HEK293 (cell line): ENCODE data around the gene FLT3LG.
A peak's percentile ranks its signal among the peaks of the same experiment; 100 is the strongest.

Experiments used
- MZF1 ChIP-seq: fragments of 450-650 bp; formaldehyde crosslinking; IDR thresholded peaks from 2 replicates; pipeline ENCODE4 v1.5.1; 2017; ENCODE audit warnings: missing biosample characterization, missing genetic modification characterization, borderline replicate concordance
- PRDM10 ChIP-seq: fragments of 450-650 bp; formaldehyde crosslinking; IDR thresholded peaks from 2 replicates; pipeline ENCODE4 v1.5.1; 2016; ENCODE audit warnings: missing biosample characterization, missing genetic modification characterization
- SCRT1 ChIP-seq: fragments of 450-650 bp; formaldehyde crosslinking; IDR thresholded peaks from 2 replicates; pipeline ENCODE4 v1.5.1; 2016; ENCODE audit warnings: missing biosample characterization, missing genetic modification characterization, borderline replicate concordance
- SP2 ChIP-seq: fragments of 450-650 bp; formaldehyde crosslinking; IDR thresholded peaks from 2 replicates; pipeline ENCODE4 v1.5.1; 2016; ENCODE audit warnings: missing biosample characterization, missing genetic modification characterization
- ZBTB17 ChIP-seq: fragments of 450-650 bp; formaldehyde crosslinking; IDR thresholded peaks from 2 replicates; pipeline ENCODE4 v1.5.1; 2016; ENCODE audit warnings: missing biosample characterization, missing genetic modification characterization
- ZBTB48 ChIP-seq: fragments of 450-650 bp; formaldehyde crosslinking; IDR thresholded peaks from 2 replicates; pipeline ENCODE4 v1.5.1; 2016; ENCODE audit warnings: missing biosample characterization, missing genetic modification characterization
- ZEB2 ChIP-seq: fragments of 450-650 bp; formaldehyde crosslinking; IDR thresholded peaks from 2 replicates; pipeline ENCODE4 v1.5.1; 2016; ENCODE audit warnings: missing biosample characterization, missing genetic modification characterization
- ZFHX2 ChIP-seq: fragments of 450-650 bp; formaldehyde crosslinking; conservative IDR thresholded peaks from 2 replicates; pipeline ENCODE4 v1.5.1; 2016; ENCODE audit warnings: missing biosample characterization, missing genetic modification characterization
- ZFP3 ChIP-seq: fragments of 450-650 bp; formaldehyde crosslinking; IDR thresholded peaks from 2 replicates; pipeline ENCODE4 v1.5.1; 2016; ENCODE audit warnings: low read depth, missing biosample characterization, missing genetic modification characterization
- ZNF169 ChIP-seq: fragments of 450-650 bp; formaldehyde crosslinking; IDR thresholded peaks from 2 replicates; pipeline ENCODE4 v1.5.1; 2016; ENCODE audit warnings: missing biosample characterization, missing genetic modification characterization
- ZNF362 ChIP-seq: fragments of 450-650 bp; formaldehyde crosslinking; IDR thresholded peaks from 2 replicates; pipeline ENCODE4 v1.5.1; 2016; ENCODE audit warnings: missing biosample characterization, missing genetic modification characterization
- ZNF366 ChIP-seq: fragments of 450-650 bp; formaldehyde crosslinking; conservative IDR thresholded peaks from 2 replicates; pipeline ENCODE4 v1.5.1; 2016; ENCODE audit warnings: missing biosample characterization, missing genetic modification characterization
- ZNF398 ChIP-seq: fragments of 450-650 bp; formaldehyde crosslinking; IDR thresholded peaks from 2 replicates; pipeline ENCODE4 v1.5.1; 2017; ENCODE audit warnings: missing biosample characterization, missing genetic modification characterization
- ZNF423 ChIP-seq: fragments of 450-650 bp; formaldehyde crosslinking; IDR thresholded peaks from 2 replicates; pipeline ENCODE4 v1.5.1; 2016; ENCODE audit warnings: missing biosample characterization, missing genetic modification characterization
- ZNF501 ChIP-seq: fragments of 450-650 bp; formaldehyde crosslinking; IDR thresholded peaks from 2 replicates; pipeline ENCODE4 v1.5.1; 2016; ENCODE audit warnings: missing biosample characterization, missing genetic modification characterization
- ZNF580 ChIP-seq: fragments of 450-650 bp; formaldehyde crosslinking; IDR thresholded peaks from 2 replicates; pipeline ENCODE4 v1.5.1; 2016; ENCODE audit warnings: missing biosample characterization, missing genetic modification characterization
- ZNF621 ChIP-seq: fragments of 450-650 bp; formaldehyde crosslinking; IDR thresholded peaks from 2 replicates; pipeline ENCODE4 v1.5.1; 2017; ENCODE audit warnings: missing biosample characterization, missing genetic modification characterization
- ZNF704 ChIP-seq: fragments of 450-650 bp; formaldehyde crosslinking; IDR thresholded peaks from 2 replicates; pipeline ENCODE4 v1.5.1; 2016; ENCODE audit warnings: missing biosample characterization, missing genetic modification characterization
- ZNF776 ChIP-seq: fragments of 450-650 bp; formaldehyde crosslinking; IDR thresholded peaks from 2 replicates; pipeline ENCODE4 v1.5.0; 2017; ENCODE audit warnings: missing biosample characterization, missing genetic modification characterization, borderline replicate concordance
- TF ChIP-seq, protein P1 (sequence below): fragments of 450-650 bp; formaldehyde crosslinking; IDR thresholded peaks from 2 replicates; pipeline ENCODE4 v1.5.1; 2016; ENCODE audit warnings: missing biosample characterization, missing genetic modification characterization

FLT3LG gene

DNA sequence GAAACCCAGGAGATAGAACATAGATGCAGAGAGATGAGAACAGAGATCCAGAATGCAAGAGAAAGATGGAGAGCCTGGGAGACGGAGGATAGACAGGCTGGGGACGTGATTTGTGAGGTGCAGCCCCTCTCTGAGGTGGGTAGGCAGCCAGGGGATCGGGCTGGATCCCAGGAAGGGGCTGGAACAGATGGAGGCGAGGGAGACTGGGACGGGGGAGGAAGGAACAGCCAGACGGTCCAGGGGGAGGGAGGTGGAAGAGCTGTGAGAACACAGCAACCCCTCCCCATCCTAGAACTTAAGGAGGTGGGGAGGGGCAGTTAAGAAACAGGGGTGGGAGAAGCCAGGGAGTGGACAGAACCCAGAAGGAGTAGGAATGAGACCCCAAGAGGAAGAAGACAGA lies 35.8 kb upstream of the FLT3LG start (continued):
- TF ChIP-seq ZNF362 (tag by site-specific recombination): no peak
- no peak for TF ChIP-seq MZF1 (tag by site-specific recombination)
- peak; percentile 32 for TF ChIP-seq ZNF366 (tag by site-specific recombination)
- no peak for TF ChIP-seq ZBTB17
- TF ChIP-seq ZNF704: no peak
- TF ChIP-seq ZNF776: no peak
- TF ChIP-seq ZFHX2 (tag by site-specific recombination): no peak
- peak; percentile 23; the same call in 1 of the 2 replicates for TF ChIP-seq SP2 (tag by site-specific recombination)
- no peak for TF ChIP-seq ZNF580 (tag by site-specific recombination)
- peak; percentile 60 for TF ChIP-seq ZNF398 (tag by site-specific recombination)
- TF ChIP-seq, protein P1, sequence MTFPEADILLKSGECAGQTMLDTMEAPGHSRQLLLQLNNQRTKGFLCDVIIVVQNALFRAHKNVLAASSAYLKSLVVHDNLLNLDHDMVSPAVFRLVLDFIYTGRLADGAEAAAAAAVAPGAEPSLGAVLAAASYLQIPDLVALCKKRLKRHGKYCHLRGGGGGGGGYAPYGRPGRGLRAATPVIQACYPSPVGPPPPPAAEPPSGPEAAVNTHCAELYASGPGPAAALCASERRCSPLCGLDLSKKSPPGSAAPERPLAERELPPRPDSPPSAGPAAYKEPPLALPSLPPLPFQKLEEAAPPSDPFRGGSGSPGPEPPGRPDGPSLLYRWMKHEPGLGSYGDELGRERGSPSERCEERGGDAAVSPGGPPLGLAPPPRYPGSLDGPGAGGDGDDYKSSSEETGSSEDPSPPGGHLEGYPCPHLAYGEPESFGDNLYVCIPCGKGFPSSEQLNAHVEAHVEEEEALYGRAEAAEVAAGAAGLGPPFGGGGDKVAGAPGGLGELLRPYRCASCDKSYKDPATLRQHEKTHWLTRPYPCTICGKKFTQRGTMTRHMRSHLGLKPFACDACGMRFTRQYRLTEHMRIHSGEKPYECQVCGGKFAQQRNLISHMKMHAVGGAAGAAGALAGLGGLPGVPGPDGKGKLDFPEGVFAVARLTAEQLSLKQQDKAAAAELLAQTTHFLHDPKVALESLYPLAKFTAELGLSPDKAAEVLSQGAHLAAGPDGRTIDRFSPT (tag by site-specific recombination): no peak
- no peak for TF ChIP-seq SCRT1 (tag by site-specific recombination)
- TF ChIP-seq PRDM10 (tag by site-specific recombination): 0 out of 2 replicates have a peak, but pooled peaks have one; percentile 15
- TF ChIP-seq ZEB2 (tag by site-specific recombination): no peak
- TF ChIP-seq ZBTB48: no peak
- TF ChIP-seq ZNF501 (tag by site-specific recombination): no peak
- no peak for TF ChIP-seq ZFP3 (tag by site-specific recombination)
- TF ChIP-seq ZNF621 (tag by site-specific recombination): no peak
- no peak for TF ChIP-seq ZNF169 (tag by site-specific recombination)
- no peak for TF ChIP-seq ZNF423
